Testis (tissue), 2 donors: ENCODE results near the gene PSTPIP2.

Source experiments
- CTCF ChIP-seq, 3 experiments: fragments of 450-650 bp in 2 of 3; fragments of 200-600 bp in 1 of 3; sonication (generic) in 1 of 3; IDR thresholded peaks; one replicate each; pipeline ENCODE4 v1.5.1; 2016 to 2019; ENCODE audit warnings: antibody characterized with exemption in 3 of 3, mild to moderate bottlenecking in 2 of 3, moderate library complexity in 1 of 3
- POLR2A ChIP-seq: fragments of 450-650 bp; IDR thresholded peaks from one replicate; pipeline ENCODE4 v1.6.1; 2017; ENCODE audit warnings: antibody characterized with exemption, mild to moderate bottlenecking, moderate library complexity

GRCh38 chr18:46055838-46056230, 16.2 kb downstream of the PSTPIP2 start:
- TF ChIP-seq CTCF (IDR thresholded peaks at IDR 0.05) = no peak
- TF ChIP-seq POLR2A = no peak
